ENCODE data around the gene TMOD2.

TMOD2 gene

GRCh38 chr15:51774916-51775315 lies 23.5 kb downstream of the TMOD2 start:
- no peaks in the 10 kb centered on the region for H3K79me1 ChIP-seq (ENCODE audit: low read length)
- H3K9ac ChIP-seq (ENCODE audit: low read length), result no peak overlapping the region
- H3K4me1 ChIP-seq (ENCODE audit: control insufficient read depth in 1 of 2, insufficient read depth in 2 of 2, low read length in 2 of 2), result no peaks in the 10 kb centered on the region
- H2AK5ac ChIP-seq (ENCODE audit: low read length), result no peak overlapping the region
- H3K23ac ChIP-seq (ENCODE audit: low read length), result no peak overlapping the region
- no peak overlapping the region for H2BK120ac ChIP-seq (ENCODE audit: insufficient read depth, low read length, poor library complexity)
- H3K27ac ChIP-seq (ENCODE audit: low read depth, low read length), result no peak overlapping the region
- no peak overlapping the region for H3K18ac ChIP-seq (ENCODE audit: low read length)
- no peaks in the 10 kb centered on the region for H3K27me3 ChIP-seq (ENCODE audit: insufficient read depth, low read length)
- H3K4me3 ChIP-seq (ENCODE audit: low read depth, low read length), result no peak overlapping the region
- H2BK5ac ChIP-seq (ENCODE audit: low read depth, low read length, poor library complexity), result no peak overlapping the region
- DNase-seq, result no peak
- H3K36me3 ChIP-seq (ENCODE audit: control insufficient read depth in 1 of 2, insufficient read depth in 2 of 2, low read length in 2 of 2), result no peaks in the 10 kb centered on the region
- H3K4ac ChIP-seq (ENCODE audit: low read depth, low read length), result no peak overlapping the region
- H3K4me2 ChIP-seq (ENCODE audit: low read length), result no peak overlapping the region
- H3K14ac ChIP-seq (ENCODE audit: low read length), result no peak overlapping the region
- no peak overlapping the region for H2AFZ ChIP-seq (ENCODE audit: insufficient read depth, low read length, poor library complexity)
- H3K9me3 ChIP-seq (ENCODE audit: insufficient read depth, low read depth, low read length), result no peaks in the 10 kb centered on the region
- H2BK12ac ChIP-seq (ENCODE audit: low read length), result no peak overlapping the region
- no peak overlapping the region for H4K8ac ChIP-seq (ENCODE audit: low read depth, low read length)
- no peaks in the 10 kb centered on the region for H3K79me2 ChIP-seq (ENCODE audit: control insufficient read depth, insufficient read depth, low read length, poor library complexity)
- no peak overlapping the region for H4K12ac ChIP-seq (ENCODE audit: low read depth, low read length)
- no peak overlapping the region for H4K91ac ChIP-seq (ENCODE audit: low read depth, low read length)
- no CpG with 5 or more reads among the region's 3 CpGs for WGBS (ENCODE audit: extremely low coverage, insufficient coverage, insufficient read length)

- peak; percentile 33 to 85 for DNase-seq
- Histone ChIP-seq H3K36me3 (ENCODE audit: control insufficient read depth in 1 of 2, insufficient read depth in 2 of 2, low read length in 2 of 2) (no peaks in the 10 kb centered on the region), H2BK120ac (ENCODE audit: insufficient read depth, low read length, poor library complexity) (no peak overlapping the region), H3K79me2 (ENCODE audit: control insufficient read depth, insufficient read depth, low read length, poor library complexity) (no peaks in the 10 kb centered on the region), H3K9ac (ENCODE audit: low read length) (no peak overlapping the region), H4K8ac (ENCODE audit: low read depth, low read length) (no peak overlapping the region), H3K4me3 (ENCODE audit: low read depth, low read length) (no peak overlapping the region), H2AFZ (ENCODE audit: insufficient read depth, low read length, poor library complexity) (no peak overlapping the region), H3K4ac (ENCODE audit: low read depth, low read length) (no peak overlapping the region), H4K91ac (ENCODE audit: low read depth, low read length) (no peak overlapping the region), H3K4me1 (ENCODE audit: control insufficient read depth in 1 of 2, insufficient read depth in 2 of 2, low read length in 2 of 2) (no peaks in the 10 kb centered on the region), H4K12ac (ENCODE audit: low read depth, low read length) (no peak overlapping the region), H2BK5ac (ENCODE audit: low read depth, low read length, poor library complexity) (no peak overlapping the region), H3K27ac (ENCODE audit: low read depth, low read length) (no peak overlapping the region), H3K23ac (ENCODE audit: low read length) (no peak overlapping the region), H2AK5ac (ENCODE audit: low read length) (no peak overlapping the region), H3K14ac (ENCODE audit: low read length) (no peak overlapping the region), H3K9me3 (ENCODE audit: insufficient read depth, low read depth, low read length) (no peaks in the 10 kb centered on the region), H2BK12ac (ENCODE audit: low read length) (no peak overlapping the region), H3K79me1 (ENCODE audit: low read length) (no peaks in the 10 kb centered on the region), H3K4me2 (ENCODE audit: low read length) (no peak overlapping the region), H3K18ac (ENCODE audit: low read length) (no peak overlapping the region), H3K27me3 (ENCODE audit: insufficient read depth, low read length) (no peaks in the 10 kb centered on the region)
- WGBS (ENCODE audit: extremely low coverage, insufficient coverage, insufficient read length), result no CpG with 5 or more reads among the region's 11 CpGs
Measured at GRCh38 chr15:51775967-51776816, 24.8 kb downstream of the TMOD2 start.

GRCh38 chr15:51776952-51777569 lies 25.7 kb downstream of the TMOD2 start:
- Histone ChIP-seq H3K9ac (ENCODE audit: low read length) (no peak overlapping the region), H3K9me3 (ENCODE audit: insufficient read depth, low read depth, low read length) (no peaks in the 10 kb centered on the region), H3K27me3 (ENCODE audit: insufficient read depth, low read length) (no peaks in the 10 kb centered on the region), H3K4me1 (ENCODE audit: control insufficient read depth in 1 of 2, insufficient read depth in 2 of 2, low read length in 2 of 2) (no peaks in the 10 kb centered on the region), H3K36me3 (ENCODE audit: control insufficient read depth in 1 of 2, insufficient read depth in 2 of 2, low read length in 2 of 2) (no peaks in the 10 kb centered on the region), H2BK12ac (ENCODE audit: low read length) (no peak overlapping the region), H3K79me1 (ENCODE audit: low read length) (no peaks in the 10 kb centered on the region), H3K27ac (ENCODE audit: low read depth, low read length) (no peak overlapping the region), H2BK120ac (ENCODE audit: insufficient read depth, low read length, poor library complexity) (no peak overlapping the region), H3K4me2 (ENCODE audit: low read length) (no peak overlapping the region), H3K4ac (ENCODE audit: low read depth, low read length) (no peak overlapping the region), H3K14ac (ENCODE audit: low read length) (no peak overlapping the region), H3K4me3 (ENCODE audit: low read depth, low read length) (no peak overlapping the region), H2BK5ac (ENCODE audit: low read depth, low read length, poor library complexity) (no peak overlapping the region), H3K23ac (ENCODE audit: low read length) (no peak overlapping the region), H3K79me2 (ENCODE audit: control insufficient read depth, insufficient read depth, low read length, poor library complexity) (no peaks in the 10 kb centered on the region), H4K8ac (ENCODE audit: low read depth, low read length) (no peak overlapping the region), H2AFZ (ENCODE audit: insufficient read depth, low read length, poor library complexity) (no peak overlapping the region), H4K91ac (ENCODE audit: low read depth, low read length) (no peak overlapping the region), H2AK5ac (ENCODE audit: low read length) (no peak overlapping the region), H3K18ac (ENCODE audit: low read length) (no peak overlapping the region), H4K12ac (ENCODE audit: low read depth, low read length) (no peak overlapping the region)
- DNase-seq, result peak; percentile 81 to 95
- WGBS (ENCODE audit: extremely low coverage, insufficient coverage, insufficient read length), result no CpG with 5 or more reads among the region's 6 CpGs

- Histone ChIP-seq H4K12ac (ENCODE audit: low read depth, low read length) (no peak overlapping the region), H3K4me1 (ENCODE audit: control insufficient read depth in 1 of 2, insufficient read depth in 2 of 2, low read length in 2 of 2) (no peaks in the 10 kb centered on the region), H4K8ac (ENCODE audit: low read depth, low read length) (no peak overlapping the region), H3K36me3 (ENCODE audit: control insufficient read depth in 1 of 2, insufficient read depth in 2 of 2, low read length in 2 of 2) (no peaks in the 10 kb centered on the region), H2BK5ac (ENCODE audit: low read depth, low read length, poor library complexity) (no peak overlapping the region), H3K79me1 (ENCODE audit: low read length) (no peaks in the 10 kb centered on the region), H2AK5ac (ENCODE audit: low read length) (no peak overlapping the region), H3K79me2 (ENCODE audit: control insufficient read depth, insufficient read depth, low read length, poor library complexity) (no peaks in the 10 kb centered on the region), H3K18ac (ENCODE audit: low read length) (no peak overlapping the region), H2AFZ (ENCODE audit: insufficient read depth, low read length, poor library complexity) (no peak overlapping the region), H4K91ac (ENCODE audit: low read depth, low read length) (no peak overlapping the region), H3K4me3 (ENCODE audit: low read depth, low read length) (no peak overlapping the region), H3K9me3 (ENCODE audit: insufficient read depth, low read depth, low read length) (no peaks in the 10 kb centered on the region), H3K4ac (ENCODE audit: low read depth, low read length) (no peak overlapping the region), H3K14ac (ENCODE audit: low read length) (no peak overlapping the region), H3K9ac (ENCODE audit: low read length) (no peak overlapping the region), H3K23ac (ENCODE audit: low read length) (no peak overlapping the region), H3K4me2 (ENCODE audit: low read length) (no peak overlapping the region), H3K27me3 (ENCODE audit: insufficient read depth, low read length) (no peaks in the 10 kb centered on the region), H2BK120ac (ENCODE audit: insufficient read depth, low read length, poor library complexity) (no peak overlapping the region), H3K27ac (ENCODE audit: low read depth, low read length) (no peak overlapping the region), H2BK12ac (ENCODE audit: low read length) (no peak overlapping the region)
- WGBS (ENCODE audit: extremely low coverage, insufficient coverage, insufficient read length), result no CpG with 5 or more reads among the region's 1 CpG
- DNase-seq, result peak; percentile 22 to 50
Measured at GRCh38 chr15:51780636-51781035, 29.2 kb downstream of the TMOD2 start.
